GM18519 (cell line): ENCODE results near the gene TAT.
"Not testable (repeated sequence)": the region's sequence is repeated elsewhere in the genome, so short reads cannot be mapped to it uniquely, and the experiment has no call there.

Experiments used
- ATAC-seq: cut with Tn5 transposase; IDR thresholded peaks from one replicate; pipeline ENCODE4 v1.9.1; 2021; ENCODE audit warnings: mild to moderate bottlenecking, moderate library complexity; ENCODE audit not compliant: unreplicated experiment, low FRiP score

The TAT gene

GRCh38 chr16:71585318-71585703, 8.4 kb upstream of the TAT start:
- ATAC-seq = no peak

- no peak for ATAC-seq
Measured at GRCh38 chr16:71584543-71585317, 7.8 kb upstream of the TAT start.

GRCh38 chr16:71582553-71582848, 5.6 kb upstream of the TAT start:
- ATAC-seq = not testable (repeated sequence)

DNA sequence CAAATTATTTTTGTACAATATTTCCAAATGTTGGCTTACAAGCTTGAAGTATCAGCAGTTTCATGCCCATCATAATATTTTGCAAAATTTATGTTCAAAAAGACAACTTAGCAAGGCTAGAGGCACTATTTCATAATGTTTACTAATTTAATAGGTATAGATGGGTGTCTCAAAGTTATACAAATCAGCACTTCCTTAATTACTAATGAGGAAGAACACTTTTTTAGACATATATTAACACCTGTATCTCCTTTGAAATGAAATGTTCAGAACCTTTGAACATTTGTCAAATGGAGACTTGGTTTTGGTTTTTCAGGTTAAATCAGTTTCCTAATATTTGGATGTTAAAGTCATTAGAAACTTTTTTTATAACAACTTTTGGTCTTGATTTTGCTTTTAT, 2.2 kb downstream of the TAT start:
- ATAC-seq = no peak

- ATAC-seq = no peak
Measured at GRCh38 chr16:71573387-71574094, 3.4 kb downstream of the TAT start.

- no peak for ATAC-seq
Measured at GRCh38 chr16:71572497-71573116, 4.3 kb downstream of the TAT start.

DNA sequence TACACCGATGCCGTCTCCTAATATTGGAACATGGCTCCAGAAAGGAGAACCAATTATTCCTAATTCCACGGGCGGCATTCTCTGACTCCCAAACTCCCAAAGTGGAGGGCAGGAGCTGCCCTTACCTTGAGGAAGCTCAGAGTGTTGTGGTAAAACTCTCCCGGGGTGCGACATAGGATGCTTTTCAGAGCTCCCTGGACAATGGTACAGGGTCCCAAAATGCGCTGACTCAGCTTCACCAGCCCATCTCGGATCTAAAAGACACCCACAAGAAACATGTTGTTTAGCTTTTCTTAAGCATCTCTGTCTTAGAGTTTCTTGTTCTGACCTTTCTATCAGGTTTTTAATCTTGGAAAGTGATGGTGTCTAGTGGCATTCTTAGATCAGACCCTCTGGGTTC, 6.7 kb downstream of the TAT start:
- no peak for ATAC-seq

GRCh38 chr16:71569621-71570020, 7.3 kb downstream of the TAT start:
- no peak for ATAC-seq

DNA sequence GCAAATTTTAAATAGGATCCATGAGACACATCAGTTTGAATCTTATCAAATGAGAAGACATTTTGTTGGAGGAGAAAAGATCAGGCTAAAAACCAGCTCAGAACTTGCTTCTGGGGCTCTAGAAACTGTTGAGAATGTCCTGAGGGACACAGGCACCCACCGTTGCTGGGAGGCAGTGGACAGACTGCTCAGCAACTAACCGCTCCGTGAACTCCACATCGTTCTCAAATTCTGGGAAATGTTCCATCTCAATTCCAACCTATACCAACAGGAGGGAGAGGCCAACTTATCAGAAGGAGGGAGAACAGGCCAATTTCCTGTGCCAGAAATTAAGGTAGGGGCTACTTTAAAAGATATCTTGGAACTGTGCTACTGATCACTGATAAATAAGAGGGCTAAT, 8.3 kb downstream of the TAT start:
- no peak for ATAC-seq

DNA sequence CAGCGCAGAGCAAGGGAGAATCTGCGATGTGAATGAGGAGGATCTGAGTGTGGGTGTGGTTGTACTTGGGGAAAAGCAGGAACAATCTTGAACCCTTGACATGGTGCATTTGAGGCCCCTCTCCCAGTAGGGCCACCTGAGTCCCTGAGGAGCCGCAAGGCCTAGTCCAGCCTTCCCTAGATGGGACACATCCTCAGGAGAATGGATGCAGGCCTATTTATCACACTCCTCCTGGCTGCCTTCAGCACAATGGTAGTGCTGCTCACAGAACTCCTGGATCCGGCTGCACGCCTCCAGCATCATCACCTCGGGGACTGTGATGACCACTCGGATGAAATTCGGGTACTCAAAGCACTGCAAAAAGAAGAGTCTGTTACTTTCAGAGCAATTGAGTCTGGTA, 9.0 kb downstream of the TAT start:
- no peak for ATAC-seq

GRCh38 chr16:71565812-71566700, 10.8 kb downstream of the TAT start:
- ATAC-seq = no peak

GRCh38 chr16:71564335-71564967, 12.4 kb downstream of the TAT start:
- peak; percentile 84 for ATAC-seq

- no peak for ATAC-seq
Measured at GRCh38 chr16:71562552-71562951, 14.3 kb downstream of the TAT start.

DNA sequence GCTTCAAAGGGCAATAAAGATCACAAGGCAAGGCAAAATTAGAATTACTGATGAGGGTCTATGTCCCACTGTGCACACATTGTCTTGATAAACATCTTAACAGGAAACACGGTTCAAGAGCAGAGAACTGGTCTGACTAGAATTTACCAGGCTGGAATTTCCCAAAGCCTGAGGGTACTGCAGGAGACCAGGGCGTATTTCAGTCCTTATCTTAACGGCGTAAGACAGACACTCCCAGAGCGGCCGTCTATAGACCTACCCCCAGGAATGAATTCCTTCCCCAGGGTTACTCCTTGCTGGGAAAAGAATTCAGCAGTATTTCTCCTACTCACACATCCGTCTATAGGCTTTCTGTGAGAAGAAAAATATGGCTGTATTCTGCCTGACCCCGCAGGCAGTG, 15.0 kb downstream of the TAT start:
- not testable (repeated sequence) for ATAC-seq

DNA sequence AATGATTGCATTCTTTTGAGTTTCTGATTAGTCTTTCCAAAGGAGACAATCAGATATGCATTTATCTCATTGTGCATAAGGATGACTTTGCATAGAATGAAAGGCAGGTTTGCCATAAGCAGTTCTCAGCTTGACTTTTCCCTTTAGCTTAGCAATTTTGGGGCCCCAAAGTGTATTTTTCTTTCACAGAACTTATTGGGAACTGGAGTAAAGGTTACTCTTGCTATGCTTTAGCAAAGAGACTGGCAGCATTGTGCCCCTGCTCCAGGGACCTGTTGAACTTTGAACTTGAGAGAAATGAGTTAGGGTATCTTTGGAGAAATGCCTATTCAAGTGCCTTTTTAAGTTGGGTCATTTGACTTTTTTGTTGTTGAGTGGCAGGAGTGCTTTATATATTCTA, 17.0 kb downstream of the TAT start:
- no peak for ATAC-seq

DNA sequence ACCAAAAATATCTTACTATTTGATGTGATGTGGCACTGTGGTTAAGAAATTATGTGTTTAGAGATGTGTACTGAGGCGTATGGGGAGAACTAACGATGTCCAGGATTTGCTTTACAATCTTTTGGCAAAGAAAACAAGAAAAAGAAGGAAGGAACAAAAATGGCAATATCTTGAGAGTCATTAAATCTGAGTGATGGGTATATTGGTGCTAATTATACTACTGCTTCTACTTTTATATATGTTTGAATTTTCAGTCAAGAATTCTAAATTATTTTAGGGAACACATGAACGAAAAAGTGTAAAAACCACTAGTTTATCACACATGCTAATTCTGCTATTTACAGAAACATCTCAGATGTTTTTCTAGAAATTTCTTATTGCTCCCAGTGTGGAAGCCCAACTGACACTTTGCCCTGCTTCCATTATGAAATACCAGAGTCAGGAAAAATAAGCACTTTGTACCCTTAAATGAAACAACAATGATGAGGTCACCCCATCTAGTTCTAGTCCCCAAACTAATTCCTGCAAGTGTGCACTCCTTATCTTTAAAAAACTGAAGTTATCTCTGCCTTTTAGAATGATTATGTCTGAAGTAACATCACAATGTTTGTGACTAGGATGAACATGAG, 18.8 kb downstream of the TAT start:
- ATAC-seq = no peak

- no peak for ATAC-seq
Measured at GRCh38 chr16:71557299-71557698, 19.6 kb downstream of the TAT start.

DNA sequence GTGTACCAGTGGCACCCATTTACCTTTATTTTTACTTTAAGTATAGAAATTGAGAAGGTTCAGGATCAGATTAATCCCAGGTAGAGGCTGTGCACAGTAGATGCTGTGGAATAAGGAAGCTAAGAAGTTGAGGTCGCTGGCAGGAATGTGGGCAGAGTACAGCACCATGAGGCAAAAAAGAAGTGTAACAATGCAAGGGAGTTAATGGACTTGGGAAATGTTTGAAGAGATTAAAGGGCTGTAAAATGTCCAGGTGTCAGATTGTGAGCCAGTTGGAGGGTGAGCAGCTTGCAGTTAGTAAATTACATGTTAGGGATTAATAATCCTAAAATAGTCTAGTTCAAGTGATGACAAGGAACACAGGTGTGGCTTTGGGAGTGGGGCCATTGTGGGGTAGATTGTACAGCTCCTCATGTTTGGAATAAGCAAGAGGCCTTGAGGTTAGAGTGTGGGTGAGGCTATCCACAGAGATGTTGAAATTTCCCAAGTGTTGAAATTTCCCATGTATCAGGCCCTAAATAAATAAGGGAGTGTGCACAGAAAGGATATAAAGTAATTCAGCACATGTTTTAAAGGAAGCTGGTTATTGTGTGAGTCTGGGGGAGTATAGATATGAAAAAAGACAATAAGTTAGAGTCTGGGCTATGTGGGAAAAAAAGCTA, 21.5 kb downstream of the TAT start:
- no peak for ATAC-seq

DNA sequence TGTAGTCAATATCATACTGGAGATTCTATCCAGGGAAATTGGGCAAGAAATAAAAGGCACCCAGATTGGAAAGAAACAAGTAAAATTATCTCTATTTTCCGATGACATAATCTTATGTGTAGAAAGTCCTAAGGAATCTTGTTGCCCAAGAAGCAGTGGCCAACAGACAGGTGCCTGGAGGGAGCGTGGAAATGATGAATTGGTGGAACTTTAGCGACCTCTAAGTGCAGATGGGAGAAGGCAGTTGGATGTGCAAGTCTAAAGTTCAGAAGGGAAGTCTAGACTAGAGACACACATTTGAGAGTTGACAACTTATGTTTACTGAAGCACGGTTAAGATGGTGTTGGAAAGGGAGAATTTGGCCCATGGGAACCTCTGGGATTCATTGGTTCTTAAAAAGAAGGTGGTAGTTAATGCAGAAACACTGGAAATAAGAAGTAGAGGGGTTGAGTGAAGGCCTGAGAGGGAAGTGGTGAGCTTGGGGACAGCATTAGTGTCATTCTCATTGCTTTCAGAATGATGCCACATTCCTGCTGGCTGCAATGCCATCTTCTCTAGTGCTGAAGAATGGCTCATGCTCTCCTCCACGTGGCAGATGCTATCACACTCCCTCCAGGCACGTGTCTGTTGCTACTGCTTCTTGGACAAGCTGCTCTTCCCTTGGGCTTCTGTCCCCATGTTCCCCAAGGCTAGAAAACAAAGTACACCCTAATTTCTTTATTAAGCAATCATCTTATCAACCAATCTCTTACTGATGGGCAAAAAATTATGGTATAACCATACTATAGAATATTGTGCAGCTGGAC, 24.0 kb downstream of the TAT start:
- ATAC-seq = no peak
